GM12878 (cell line): Measurements from ENCODE around the gene PPP1CA. TPM values are rescaled to one million over a fixed set of nuclear protein-coding genes. Genes with fewer than 3 reads are reported as not detected.

Experiments used
- ATAC-seq: fragments of 200-7000 bp; cut with Tn5 transposase; 3 replicates; pipeline ENCODE4 v1.9.1; 2020; ENCODE audit warnings: mild to moderate bottlenecking, moderate library complexity
- BruUV-seq: library from RNA; stranded (reverse); fragments of 400-500 nt; replicated peaks from 2 replicates; lab custom pipeline; 2021; lab: Mats Ljungman, UMichigan
- CTCF ChIA-PET: fragments of 300-600 bp; sonication (Branson Sonifier 250); formaldehyde crosslinking; extraction: SDS; loops from one replicate; lab custom pipeline; 2021; ENCODE audit warnings: inconsistent platforms; lab: Yijun Ruan, JAX
- POLR2A ChIA-PET: fragments of 350-600 bp; formaldehyde crosslinking; extraction: SDS; loops from one replicate; lab custom pipeline; 2021; ENCODE audit warnings: inconsistent platforms; lab: Charles Lee
- RAD21 ChIA-PET: fragments of 300-600 bp; sonication (Branson Sonifier 250); formaldehyde crosslinking; loops from one replicate; lab custom pipeline; 2023; ENCODE audit warnings: antibody characterized with exemption; ENCODE audit not compliant: unreplicated experiment; lab: Charles Lee
- SMC1A ChIA-PET: fragments of 300-600 bp; sonication (Branson Sonifier 250); formaldehyde crosslinking; loops from one replicate; lab custom pipeline; 2023; ENCODE audit not compliant: unreplicated experiment, uncharacterized antibody; lab: Charles Lee
- DNase-seq: peaks from one replicate; pipeline ENCODE4 v3.0.0-alpha.2; 2011; ENCODE audit warnings: low read depth, low spot score
- FAIRE-seq: peaks from 3 replicates; lab custom pipeline; 2011; peaks lifted over from hg19 to GRCh38; lab: Jason Lieb, UNC
- H2AFZ ChIP-seq: 2 replicates; pipeline ENCODE4 v1.6.0; 2011; ENCODE audit warnings: low read depth, low read length, control low read depth; ENCODE audit not compliant: control insufficient read depth
- H3K27ac ChIP-seq: 2 replicates; pipeline ENCODE4 v1.5.1; 2011; ENCODE audit warnings: control low read depth; ENCODE audit not compliant: control insufficient read depth, insufficient read depth
- H3K27me3 ChIP-seq, 2 experiments: replicated peaks in 1 of 2; 2 replicates each; pipeline versions ENCODE4 v1.6.0 to v1.6.1; 2011; ENCODE audit warnings: low read length in 1 of 2; ENCODE audit not compliant: control insufficient read depth in 2 of 2, insufficient read depth in 2 of 2
- H3K36me3 ChIP-seq, 2 experiments: 2 replicates each; pipeline ENCODE4 v1.5.1; 2011; ENCODE audit warnings: low read length in 1 of 2; ENCODE audit not compliant: control insufficient read depth in 2 of 2, insufficient read depth in 2 of 2
- H3K4me1 ChIP-seq: 2 replicates; pipeline ENCODE4 v1.6.1; 2011; ENCODE audit warnings: mild to moderate bottlenecking, low read length, moderate library complexity, mixed read lengths; ENCODE audit not compliant: control insufficient read depth, insufficient read depth
- H3K4me2 ChIP-seq: 2 replicates; pipeline ENCODE4 v1.6.0; 2011; ENCODE audit warnings: control low read depth; ENCODE audit not compliant: control insufficient read depth, insufficient read depth
- H3K4me3 ChIP-seq: fragments of 200-600 bp; sonication (generic); 2 replicates; pipeline ENCODE4 v1.5.1; 2016
- H3K79me2 ChIP-seq: 2 replicates; pipeline ENCODE4 v1.6.0; 2011; ENCODE audit warnings: low read length; ENCODE audit not compliant: control insufficient read depth, insufficient read depth
- H3K9ac ChIP-seq: 2 replicates; pipeline ENCODE4 v1.8.0; 2011; ENCODE audit warnings: low read length, control low read depth, mixed read lengths; ENCODE audit not compliant: control insufficient read depth, insufficient read depth
- H3K9me3 ChIP-seq: replicated peaks from 3 replicates; pipeline ENCODE4 v1.5.1; 2011; ENCODE audit warnings: mild to moderate bottlenecking, low read length; ENCODE audit not compliant: control insufficient read depth, insufficient read depth
- H4K20me1 ChIP-seq: 2 replicates; pipeline ENCODE4 v1.6.0; 2011; ENCODE audit not compliant: control insufficient read depth, insufficient read depth
- POLR2A ChIP-seq: IDR thresholded peaks from 2 replicates; pipeline ENCODE4 v1.6.1; 2011; ENCODE audit warnings: low read depth, mild to moderate bottlenecking, low read length
- POLR2AphosphoS5 ChIP-seq: IDR thresholded peaks from 2 replicates; pipeline ENCODE4 v1.6.1; 2011; ENCODE audit warnings: mild to moderate bottlenecking, low read length, inconsistent platforms
- WGBS: methylation state at CpG from one replicate; pipeline ENCODE4 v1.1.6; 2016; ENCODE audit warnings: low lambda C conversion rate; ENCODE audit not compliant: insufficient replicate concordance, insufficient coverage; ENCODE audit errors: missing lambda C conversion rate; 5-methylcytosine and 5-hydroxymethylcytosine counted together
- in situ Hi-C: fragments of 300-500 bp; cut with MboI; formaldehyde crosslinking; loops from 9 replicates; pipeline ENCODE4 v1.14.3; 2018; ENCODE audit warnings: mixed read lengths
- intact Hi-C: fragments of 100-400 bp; cut with micrococcal nuclease; formaldehyde crosslinking; loops from one replicate; pipeline ENCODE4 v1.14.2; 2022; ENCODE audit not compliant: unreplicated experiment
- polyA plus RNA-seq, 11 experiments: library from polyadenylated mRNA; depleted of rRNA in 4 of 11; unstranded in 6 of 11; stranded (reverse) in 5 of 11; fragments of >200 nt; fragmentation: Nextera tagmentation in 4 of 11; fragmentation: Illumina TruSeq in 1 of 11; extraction: Ambion mirVana in 4 of 11; extraction: Trizol in 1 of 11; gene quantifications; 1 replicate in 1 of 11; 2 replicates in 10 of 11; pipeline versions ENCODE4 v1.2.1 to v1.2.3, GENCODE V29; 2011 to 2016; ENCODE audit warnings: inconsistent platforms in 2 of 11, missing spikeins in 2 of 11, low read depth in 1 of 11
- total RNA-seq, 4 experiments: library from RNA; depleted of rRNA in 3 of 4; stranded (reverse); fragments of >200 nt in 3 of 4; fragmentation: Illumina TruSeq in 1 of 4; extraction: Trizol in 1 of 4; gene quantifications; 2 replicates each; pipeline versions ENCODE4 v1.2.1 to v1.2.3, GENCODE V29; 2013 to 2021
- TF ChIP-seq, protein P1 (sequence below): fragments of 450-650 bp; formaldehyde crosslinking; IDR thresholded peaks from 2 replicates; pipeline ENCODE4 v1.4.0; 2022; ENCODE audit warnings: mild to moderate bottlenecking, moderate library complexity

Gene PPP1CA
- total and polyA plus RNA-seq, 10 of the 15 experiments (the other 5 are each of a cell fraction or from before 2014, with no cell fraction given), result 26.4 to 458 (median 240) TPM

- ChIA-PET RAD21 (interaction anchor here (3.5 kb wide), 1 partner anchor 68 kb away, joined by 72 read pairs; the partner anchor contains the start of gene TMEM134), CTCF (no interaction called here), SMC1A (interaction anchor here (1.3 kb wide), 1 partner anchor 30 kb away, joined by 3 read pairs; the partner anchor contains the start of gene RPS6KB2), POLR2A (interaction anchor here (1.0 to 7.3 kb wide), 2 partner anchors 29 to 87 kb away, joined by 3 to 112 read pairs; partner anchors contain the start of genes AIP and RPS6KB2)
- no TSS peak for BruUV-seq
- H3K27ac ChIP-seq, result no peak overlapping the region
- H4K20me1 ChIP-seq, result no peaks in the 10 kb centered on the region; the same call in 1 of the 2 replicates
- DNase-seq (no peak), FAIRE-seq (no peak), ATAC-seq (no peak)
- peaks cover 44% of the 10 kb centered on the region for H3K79me2 ChIP-seq
- H3K4me1 ChIP-seq, result peaks cover 30% of the 10 kb centered on the region
- 92% methylated on average over 31 of the region's 31 CpGs for WGBS
- peak overlapping the region; percentile 44; the same call in 1 of the 2 replicates for H3K4me2 ChIP-seq
- H3K36me3 ChIP-seq, result peaks cover 23 to 29% of the 10 kb centered on the region in 2 experiments
- intact Hi-C loops, result no loop called here
- no peak overlapping the region for H3K4me3 ChIP-seq
- no peak overlapping the region for H2AFZ ChIP-seq
- H3K27me3 ChIP-seq, result no peaks in the 10 kb centered on the region
- peak; percentile 53; the same call in 1 of the 2 replicates for TF ChIP-seq POLR2A
- TF ChIP-seq POLR2AphosphoS5, result 0 out of 2 replicates have a peak, but pooled peaks have one; percentile 1
- TF ChIP-seq, protein P1, sequence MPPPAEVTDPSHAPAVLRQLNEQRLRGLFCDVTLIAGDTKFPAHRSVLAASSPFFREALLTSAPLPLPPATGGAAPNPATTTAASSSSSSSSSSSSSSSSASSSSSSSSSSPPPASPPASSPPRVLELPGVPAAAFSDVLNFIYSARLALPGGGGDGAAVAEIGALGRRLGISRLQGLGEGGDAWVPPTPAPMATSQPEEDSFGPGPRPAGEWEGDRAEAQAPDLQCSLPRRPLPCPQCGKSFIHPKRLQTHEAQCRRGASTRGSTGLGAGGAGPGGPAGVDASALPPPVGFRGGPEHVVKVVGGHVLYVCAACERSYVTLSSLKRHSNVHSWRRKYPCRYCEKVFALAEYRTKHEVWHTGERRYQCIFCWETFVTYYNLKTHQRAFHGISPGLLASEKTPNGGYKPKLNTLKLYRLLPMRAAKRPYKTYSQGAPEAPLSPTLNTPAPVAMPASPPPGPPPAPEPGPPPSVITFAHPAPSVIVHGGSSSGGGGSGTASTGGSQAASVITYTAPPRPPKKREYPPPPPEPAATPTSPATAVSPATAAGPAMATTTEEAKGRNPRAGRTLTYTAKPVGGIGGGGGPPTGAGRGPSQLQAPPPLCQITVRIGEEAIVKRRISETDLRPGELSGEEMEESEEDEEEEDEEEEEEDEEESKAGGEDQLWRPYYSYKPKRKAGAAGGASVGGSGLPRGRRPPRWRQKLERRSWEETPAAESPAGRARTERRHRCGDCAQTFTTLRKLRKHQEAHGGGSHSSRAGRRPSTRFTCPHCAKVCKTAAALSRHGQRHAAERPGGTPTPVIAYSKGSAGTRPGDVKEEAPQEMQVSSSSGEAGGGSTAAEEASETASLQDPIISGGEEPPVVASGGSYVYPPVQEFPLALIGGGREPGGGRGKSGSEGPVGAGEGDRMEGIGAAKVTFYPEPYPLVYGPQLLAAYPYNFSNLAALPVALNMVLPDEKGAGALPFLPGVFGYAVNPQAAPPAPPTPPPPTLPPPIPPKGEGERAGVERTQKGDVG, result no peak
- in situ Hi-C loops, result no loop called here
- H3K9me3 ChIP-seq, result no peaks in the 10 kb centered on the region; the same call in 2 of the 3 replicates
- H3K9ac ChIP-seq, result no peak overlapping the region
Measured at GRCh38 chr11:67398661-67399563, 2.7 kb downstream of the PPP1CA start.
